ENCODE measurements around the gene PJA1.

GRCh38 chrX:69133921-69134542 lies 31.2 kb downstream of the PJA1 start:
- TF ChIP-seq, protein P1, sequence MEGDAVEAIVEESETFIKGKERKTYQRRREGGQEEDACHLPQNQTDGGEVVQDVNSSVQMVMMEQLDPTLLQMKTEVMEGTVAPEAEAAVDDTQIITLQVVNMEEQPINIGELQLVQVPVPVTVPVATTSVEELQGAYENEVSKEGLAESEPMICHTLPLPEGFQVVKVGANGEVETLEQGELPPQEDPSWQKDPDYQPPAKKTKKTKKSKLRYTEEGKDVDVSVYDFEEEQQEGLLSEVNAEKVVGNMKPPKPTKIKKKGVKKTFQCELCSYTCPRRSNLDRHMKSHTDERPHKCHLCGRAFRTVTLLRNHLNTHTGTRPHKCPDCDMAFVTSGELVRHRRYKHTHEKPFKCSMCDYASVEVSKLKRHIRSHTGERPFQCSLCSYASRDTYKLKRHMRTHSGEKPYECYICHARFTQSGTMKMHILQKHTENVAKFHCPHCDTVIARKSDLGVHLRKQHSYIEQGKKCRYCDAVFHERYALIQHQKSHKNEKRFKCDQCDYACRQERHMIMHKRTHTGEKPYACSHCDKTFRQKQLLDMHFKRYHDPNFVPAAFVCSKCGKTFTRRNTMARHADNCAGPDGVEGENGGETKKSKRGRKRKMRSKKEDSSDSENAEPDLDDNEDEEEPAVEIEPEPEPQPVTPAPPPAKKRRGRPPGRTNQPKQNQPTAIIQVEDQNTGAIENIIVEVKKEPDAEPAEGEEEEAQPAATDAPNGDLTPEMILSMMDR (IDR thresholded peaks at IDR 0.05; ENCODE audit: low read depth, low read length, poor library complexity, severe bottlenecking): peak; percentile 23
- TF ChIP-seq EZH2phosphoT487 (IDR thresholded peaks at IDR 0.05; ENCODE audit: borderline replicate concordance, low read length): no peak
